MM.1S (cell line): ENCODE results near the gene TSSC4.

Experiments
- DNase-seq: peaks from one replicate; pipeline ENCODE4 v3.0.0-alpha.2; 2015
- H2AFZ ChIP-seq: fragments of 300-600 bp; sonication (generic); 2 replicates; pipeline ENCODE4 v1.6.0; 2016; ENCODE audit warnings: antibody characterized with exemption, low read length
- H3F3A ChIP-seq: fragments of 300-600 bp; sonication (generic); 2 replicates; pipeline ENCODE4 v1.6.1; 2016; ENCODE audit warnings: mild to moderate bottlenecking, antibody characterized with exemption, low read length, moderate library complexity, mixed read lengths; ENCODE audit not compliant: insufficient read depth
- H3K27ac ChIP-seq: fragments of 300-600 bp; sonication (generic); 2 replicates; pipeline ENCODE4 v1.5.1; 2016; ENCODE audit warnings: mild to moderate bottlenecking, low read length
- H3K27me3 ChIP-seq: fragments of 300-600 bp; sonication (generic); replicated peaks from 2 replicates; pipeline ENCODE4 v1.6.0; 2016; ENCODE audit warnings: low read length; ENCODE audit not compliant: insufficient read depth
- H3K36me3 ChIP-seq: fragments of 300-600 bp; sonication (generic); replicated peaks from 2 replicates; pipeline ENCODE4 v1.6.1; 2016; ENCODE audit warnings: mild to moderate bottlenecking, low read length, mixed read lengths; ENCODE audit not compliant: insufficient read depth
- H3K4me1 ChIP-seq: fragments of 300-600 bp; sonication (generic); 2 replicates; pipeline ENCODE4 v1.6.1; 2016; ENCODE audit warnings: low read length, mixed read lengths
- H3K4me2 ChIP-seq: fragments of 300-600 bp; sonication (generic); 2 replicates; pipeline ENCODE4 v1.6.0; 2016; ENCODE audit warnings: low read depth, low read length
- H3K4me3 ChIP-seq: fragments of 300-600 bp; sonication (generic); 2 replicates; pipeline ENCODE4 v1.5.1; 2016; ENCODE audit warnings: low read length, mixed read lengths
- H3K79me2 ChIP-seq: fragments of 300-600 bp; sonication (generic); 2 replicates; pipeline ENCODE4 v1.6.1; 2016; ENCODE audit warnings: mixed run types, low read length, mixed read lengths
- H3K9ac ChIP-seq: fragments of 300-600 bp; sonication (generic); 2 replicates; pipeline ENCODE4 v1.6.1; 2016; ENCODE audit warnings: low read length, mixed read lengths
- H3K9me2 ChIP-seq: fragments of 300-600 bp; sonication (generic); replicated peaks from 2 replicates; pipeline ENCODE4 v1.6.1; 2016; ENCODE audit warnings: mild to moderate bottlenecking, low read length, mixed read lengths; ENCODE audit not compliant: insufficient read depth
- H3K9me3 ChIP-seq: fragments of 300-600 bp; sonication (generic); replicated peaks from 2 replicates; pipeline ENCODE4 v1.6.1; 2016; ENCODE audit warnings: mild to moderate bottlenecking, low read length, mixed read lengths; ENCODE audit not compliant: insufficient read depth
- H4K20me1 ChIP-seq: fragments of 300-600 bp; sonication (generic); 2 replicates; pipeline ENCODE4 v1.6.1; 2016; ENCODE audit warnings: mild to moderate bottlenecking, low read length, moderate library complexity, mixed read lengths; ENCODE audit not compliant: insufficient read depth
- CTCF ChIP-seq: fragments of 300-600 bp; sonication (generic); IDR thresholded peaks from 2 replicates; pipeline ENCODE4 v1.5.1; 2016; ENCODE audit warnings: antibody characterized with exemption, low read length, mixed read lengths
- EZH2 ChIP-seq: fragments of 300-600 bp; sonication (generic); optimal IDR thresholded peaks from 2 replicates; pipeline ENCODE3; 2017; ENCODE audit warnings: low read depth, mild to moderate bottlenecking, antibody characterized with exemption, low read length, mixed read lengths
- EZH2phosphoT487 ChIP-seq: fragments of 300-600 bp; sonication (generic); IDR thresholded peaks from 2 replicates; pipeline ENCODE4 v1.6.1; 2018; ENCODE audit warnings: antibody characterized with exemption, low read length

The TSSC4 gene

GRCh38 chr11:2395211-2395730 lies 5.3 kb upstream of the TSSC4 start:
- Histone ChIP-seq H3K27ac (no peak overlapping the region), H3K9ac (no peak overlapping the region), H3K79me2 (peaks cover 9% of the 10 kb centered on the region), H3K36me3 (no peaks in the 10 kb centered on the region), H3K27me3 (peaks cover 23% of the 10 kb centered on the region), H3K4me2 (no peak overlapping the region), H3K9me2 (no peaks in the 10 kb centered on the region), H3F3A (no peaks in the 10 kb centered on the region), H4K20me1 (no peaks in the 10 kb centered on the region), H3K4me1 (0 out of 2 replicates have a peak, but pooled peaks cover 6% of the 10 kb centered on the region), H3K9me3 (no peaks in the 10 kb centered on the region), H2AFZ (no peak overlapping the region), H3K4me3 (no peak overlapping the region)
- DNase-seq = no peak
- no peak for TF ChIP-seq EZH2phosphoT487

- H3K27ac ChIP-seq = no peak overlapping the region
- H4K20me1 ChIP-seq = no peaks in the 10 kb centered on the region
- 0 out of 2 replicates have a peak, but pooled peaks cover 6% of the 10 kb centered on the region for H3K4me1 ChIP-seq
- no peaks in the 10 kb centered on the region for H3K9me3 ChIP-seq
- no peaks in the 10 kb centered on the region for H3F3A ChIP-seq
- no peaks in the 10 kb centered on the region for H3K36me3 ChIP-seq
- no peak overlapping the region for H3K4me2 ChIP-seq
- no peak for TF ChIP-seq EZH2phosphoT487
- TF ChIP-seq EZH2 = no peak
- TF ChIP-seq CTCF = no peak
- peaks cover 23% of the 10 kb centered on the region for H3K27me3 ChIP-seq
- peaks cover 12% of the 10 kb centered on the region for H3K79me2 ChIP-seq
- H3K4me3 ChIP-seq = no peak overlapping the region
- no peak overlapping the region for H2AFZ ChIP-seq
- H3K9ac ChIP-seq = no peak overlapping the region
- no peak for DNase-seq
- no peaks in the 10 kb centered on the region for H3K9me2 ChIP-seq
Measured at GRCh38 chr11:2395856-2396255, 4.7 kb upstream of the TSSC4 start.

- no peak for TF ChIP-seq EZH2phosphoT487
- no peak for TF ChIP-seq EZH2
- TF ChIP-seq CTCF = no peak
Measured at GRCh38 chr11:2396471-2396870, 4.1 kb upstream of the TSSC4 start.

GRCh38 chr11:2397005-2397404 lies 3.5 kb upstream of the TSSC4 start:
- H3K4me3 ChIP-seq = no peak overlapping the region
- peaks cover 23% of the 10 kb centered on the region for H3K79me2 ChIP-seq
- H3K4me2 ChIP-seq = no peak overlapping the region
- H3K4me1 ChIP-seq = peaks cover 12% of the 10 kb centered on the region
- no peak for DNase-seq
- H2AFZ ChIP-seq = no peak overlapping the region
- no peaks in the 10 kb centered on the region for H3K36me3 ChIP-seq
- no peak overlapping the region for H3K27ac ChIP-seq
- TF ChIP-seq EZH2 = no peak
- no peak for TF ChIP-seq CTCF
- no peak for TF ChIP-seq EZH2phosphoT487
- H3K9me2 ChIP-seq = no peaks in the 10 kb centered on the region
- no peak overlapping the region for H3K9ac ChIP-seq
- H3K27me3 ChIP-seq = peaks cover 20% of the 10 kb centered on the region
- H4K20me1 ChIP-seq = no peaks in the 10 kb centered on the region
- no peaks in the 10 kb centered on the region for H3F3A ChIP-seq
- H3K9me3 ChIP-seq = no peaks in the 10 kb centered on the region

More at GRCh38 chr11:2396471-2396870, 4.1 kb upstream of the TSSC4 start:
- no peak overlapping the region for H2AFZ ChIP-seq
- DNase-seq = no peak
- peaks cover 18% of the 10 kb centered on the region for H3K79me2 ChIP-seq
- H3K9me2 ChIP-seq = no peaks in the 10 kb centered on the region
- H3K27ac ChIP-seq = no peak overlapping the region
- H3K36me3 ChIP-seq = no peaks in the 10 kb centered on the region
- H3K4me2 ChIP-seq = no peak overlapping the region
- H4K20me1 ChIP-seq = no peaks in the 10 kb centered on the region
- H3K4me1 ChIP-seq = peaks cover 6% of the 10 kb centered on the region
- no peak overlapping the region for H3K9ac ChIP-seq
- no peaks in the 10 kb centered on the region for H3F3A ChIP-seq
- H3K4me3 ChIP-seq = no peak overlapping the region
- H3K9me3 ChIP-seq = no peaks in the 10 kb centered on the region
- peaks cover 23% of the 10 kb centered on the region for H3K27me3 ChIP-seq
